SK-N-SH treated with all-trans-retinoic acid at 6 μM for 48 hours (cell line): ENCODE results near the gene CDCA4.

Experiments
- ARNTL ChIP-seq: fragments of 450-650 bp; formaldehyde crosslinking; IDR thresholded peaks from 2 replicates; pipeline ENCODE4 v1.5.0; 2020; ENCODE audit warnings: low read depth, mild to moderate bottlenecking, moderate library complexity, borderline replicate concordance
- RARB ChIP-seq: fragments of 250-450 bp; sonication (Bioruptor Pico); IDR thresholded peaks from 2 replicates; pipeline ENCODE4 v1.8.0; 2021; ENCODE audit warnings: mild to moderate bottlenecking, moderate library complexity
- SNAI2 ChIP-seq: fragments of 250-450 bp; sonication (Bioruptor Pico); IDR thresholded peaks from 2 replicates; pipeline ENCODE4 v1.5.0; 2020; ENCODE audit warnings: mild to moderate bottlenecking, moderate library complexity
- ZC3H10 ChIP-seq: fragments of 250-450 bp; sonication (Bioruptor Pico); IDR thresholded peaks from 2 replicates; pipeline ENCODE4 v1.5.1; 2021; ENCODE audit warnings: mild to moderate bottlenecking, moderate library complexity
- ZFP3 ChIP-seq: fragments of 250-450 bp; sonication (Bioruptor Pico); IDR thresholded peaks from 2 replicates; pipeline ENCODE4 v1.5.0; 2020; ENCODE audit warnings: mild to moderate bottlenecking, moderate library complexity
- TF ChIP-seq, protein P1 (sequence below): fragments of 250-450 bp; sonication (Bioruptor Pico); IDR thresholded peaks from 2 replicates; pipeline ENCODE4 v1.5.1; 2021; ENCODE audit warnings: mild to moderate bottlenecking, moderate library complexity

DNA sequence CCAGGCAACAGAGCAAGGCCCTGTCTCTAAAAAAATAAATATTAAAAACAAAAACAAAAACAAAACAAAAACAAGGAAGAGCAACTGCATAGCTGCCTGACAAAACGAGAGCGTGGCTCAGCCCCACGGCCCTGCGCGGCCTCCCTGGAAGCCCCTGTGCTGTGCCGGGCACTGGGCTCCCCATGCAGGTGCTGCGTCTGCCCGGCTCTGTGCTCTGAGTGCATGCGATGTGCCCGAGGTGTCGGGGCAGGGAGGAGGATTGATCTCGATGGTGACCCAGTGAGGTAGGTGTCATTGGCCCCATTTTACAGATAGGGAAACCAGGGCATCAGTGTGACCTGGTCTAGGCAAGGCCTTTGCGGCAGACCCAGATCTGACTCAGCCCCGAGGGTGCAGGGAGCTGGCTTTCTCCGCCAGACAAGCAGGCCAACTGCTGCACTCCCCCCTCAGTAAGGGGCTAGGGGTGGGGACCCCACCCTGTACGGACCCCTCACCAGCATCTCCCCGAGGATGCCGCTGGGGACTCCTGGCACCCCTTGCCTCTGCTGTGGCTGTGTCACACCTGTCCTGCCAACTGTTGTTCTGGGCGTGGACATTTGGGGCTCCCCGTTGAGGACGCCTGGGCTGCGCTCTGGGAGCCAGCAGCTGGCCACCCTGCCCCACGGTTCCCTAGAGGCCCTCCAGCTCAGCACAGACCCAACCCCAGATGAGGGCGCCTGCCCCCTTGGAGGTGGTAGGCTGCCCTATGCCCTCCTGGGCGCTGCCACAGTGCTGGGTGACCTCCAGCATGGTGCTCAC lies 29.1 kb upstream of the CDCA4 start:
- TF ChIP-seq SNAI2 (CRISPR knock-in tag) = no peak
- TF ChIP-seq ZC3H10 (CRISPR knock-in tag) = no peak
- TF ChIP-seq, protein P1, sequence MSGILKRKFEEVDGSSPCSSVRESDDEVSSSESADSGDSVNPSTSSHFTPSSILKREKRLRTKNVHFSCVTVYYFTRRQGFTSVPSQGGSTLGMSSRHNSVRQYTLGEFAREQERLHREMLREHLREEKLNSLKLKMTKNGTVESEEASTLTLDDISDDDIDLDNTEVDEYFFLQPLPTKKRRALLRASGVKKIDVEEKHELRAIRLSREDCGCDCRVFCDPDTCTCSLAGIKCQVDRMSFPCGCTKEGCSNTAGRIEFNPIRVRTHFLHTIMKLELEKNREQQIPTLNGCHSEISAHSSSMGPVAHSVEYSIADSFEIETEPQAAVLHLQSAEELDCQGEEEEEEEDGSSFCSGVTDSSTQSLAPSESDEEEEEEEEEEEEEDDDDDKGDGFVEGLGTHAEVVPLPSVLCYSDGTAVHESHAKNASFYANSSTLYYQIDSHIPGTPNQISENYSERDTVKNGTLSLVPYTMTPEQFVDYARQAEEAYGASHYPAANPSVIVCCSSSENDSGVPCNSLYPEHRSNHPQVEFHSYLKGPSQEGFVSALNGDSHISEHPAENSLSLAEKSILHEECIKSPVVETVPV = no peak
- TF ChIP-seq ARNTL = no peak
- TF ChIP-seq RARB = no peak
- no peak for TF ChIP-seq ZFP3 (CRISPR knock-in tag)
